ENCODE data around the gene SRSF7.

Gene SRSF7

GRCh38 chr2:38700113-38700785 is 50.9 kb downstream of the SRSF7 start:
- DNase-seq, result no peak

- no peak for DNase-seq
Measured at GRCh38 chr2:38698467-38699003, 52.6 kb downstream of the SRSF7 start.

- DNase-seq, result no peak
Measured at GRCh38 chr2:38697116-38697840, 53.9 kb downstream of the SRSF7 start.

All from NCI-H2029 treated with DMSO at 0.1 percent for 48 hours (cell line).